HG03280 (cell line): ENCODE results near the gene OTOA.
A peak's percentile ranks its signal among the peaks of the same experiment; 100 is the strongest.
"Not testable (repeated sequence)": the region's sequence is repeated elsewhere in the genome, so short reads cannot be mapped to it uniquely, and the experiment has no call there.

Source experiments
- ATAC-seq: cut with Tn5 transposase; IDR thresholded peaks from one replicate; pipeline ENCODE4 v1.9.1; 2021; ENCODE audit warnings: mild to moderate bottlenecking, moderate library complexity; ENCODE audit not compliant: unreplicated experiment

Gene OTOA

GRCh38 chr16:21639493-21639892 lies 24.3 kb upstream of the OTOA start:
- ATAC-seq = no peak

- ATAC-seq = no peak
These were observed 21.9 kb upstream of the OTOA start for GRCh38 chr16:21641916-21642315.

DNA sequence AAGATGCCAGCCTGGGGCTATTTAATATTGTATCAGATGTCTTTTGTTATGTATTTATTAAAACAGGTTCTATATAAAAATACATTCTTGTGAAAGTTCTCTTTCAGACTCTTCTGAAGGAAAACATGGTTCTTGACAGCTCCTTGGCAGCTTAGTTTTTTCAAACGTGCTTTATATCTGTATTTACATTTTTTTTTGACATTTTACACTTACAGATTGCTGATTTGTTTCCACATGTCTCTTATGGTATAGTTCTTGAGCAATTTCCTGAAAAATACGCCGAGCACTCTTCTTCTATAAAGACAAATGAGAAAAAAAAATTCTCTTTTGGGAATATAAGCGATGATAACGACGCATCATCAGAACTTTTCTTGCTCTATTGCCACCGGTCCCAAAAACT lies 20.9 kb upstream of the OTOA start:
- no peak for ATAC-seq

- ATAC-seq = no peak
These were observed 20.0 kb upstream of the OTOA start for GRCh38 chr16:21643785-21644184.

DNA sequence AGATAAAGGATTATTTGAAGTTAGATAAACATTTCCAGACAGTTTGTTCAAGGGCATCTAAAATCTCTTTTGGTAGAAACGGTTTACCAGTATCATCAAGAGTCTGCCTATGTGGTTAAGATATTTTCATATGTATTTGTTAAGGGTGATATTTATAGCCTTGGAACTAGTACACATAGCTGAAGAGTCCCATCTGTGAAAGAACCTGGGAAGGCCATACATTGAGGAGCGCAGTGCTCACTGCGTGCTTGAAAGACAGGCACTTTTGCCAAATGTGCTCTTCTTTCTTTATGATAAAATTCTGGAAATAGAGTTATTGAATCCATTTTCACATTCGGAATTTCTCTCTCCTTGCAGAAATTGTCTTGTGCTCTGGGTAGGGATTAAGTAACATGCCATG lies 19.1 kb upstream of the OTOA start:
- no peak for ATAC-seq

DNA sequence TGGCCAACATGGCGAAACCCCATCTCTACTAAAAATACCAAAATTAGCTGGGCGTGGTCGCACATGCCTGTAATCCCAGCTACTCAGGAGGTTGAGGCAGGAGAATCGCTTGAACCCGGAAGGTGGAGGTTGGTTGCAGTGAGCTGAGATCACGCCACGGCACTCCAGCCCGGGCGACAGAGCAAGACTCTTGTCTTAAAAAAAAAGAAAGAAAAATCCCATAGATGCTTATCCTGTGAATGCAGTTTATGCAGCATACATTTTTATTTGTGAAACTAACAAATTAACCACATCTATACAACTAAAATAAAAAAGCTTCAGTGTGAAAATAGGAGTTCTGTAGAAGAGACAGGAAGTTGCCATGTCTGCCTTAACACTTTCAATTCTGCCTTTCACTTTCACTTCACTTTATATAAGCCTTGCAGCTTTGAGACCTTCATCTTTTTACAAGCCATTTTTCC lies 18.5 kb upstream of the OTOA start:
- ATAC-seq = no peak

DNA sequence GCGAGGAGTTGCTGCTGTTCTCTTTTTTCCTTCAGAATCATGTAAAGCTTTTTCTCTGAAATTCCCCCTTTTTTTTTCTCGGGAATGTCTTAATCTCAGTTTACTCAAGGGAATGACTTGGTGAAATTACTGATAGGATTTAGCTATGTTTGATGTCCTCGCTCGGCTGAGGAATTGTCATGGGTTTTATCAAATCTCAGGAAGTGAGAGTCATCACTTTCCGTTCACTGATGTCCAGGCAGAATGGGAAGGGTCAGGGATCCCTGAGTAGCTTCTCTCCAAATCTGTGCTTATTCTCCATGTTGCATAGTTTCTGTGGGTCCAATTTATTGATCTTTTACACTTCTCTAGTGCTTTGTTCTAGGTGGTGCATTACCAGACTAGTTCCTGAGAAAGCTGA lies 17.7 kb upstream of the OTOA start:
- ATAC-seq = no peak

GRCh38 chr16:21646721-21647561 lies 16.8 kb upstream of the OTOA start:
- ATAC-seq = peak; percentile 84

- ATAC-seq = no peak
These were observed 16.1 kb upstream of the OTOA start for GRCh38 chr16:21647562-21648164.

GRCh38 chr16:21649826-21650406 lies 13.9 kb upstream of the OTOA start:
- not testable (repeated sequence) for ATAC-seq

GRCh38 chr16:21650521-21650920 lies 13.2 kb upstream of the OTOA start:
- no peak for ATAC-seq

DNA sequence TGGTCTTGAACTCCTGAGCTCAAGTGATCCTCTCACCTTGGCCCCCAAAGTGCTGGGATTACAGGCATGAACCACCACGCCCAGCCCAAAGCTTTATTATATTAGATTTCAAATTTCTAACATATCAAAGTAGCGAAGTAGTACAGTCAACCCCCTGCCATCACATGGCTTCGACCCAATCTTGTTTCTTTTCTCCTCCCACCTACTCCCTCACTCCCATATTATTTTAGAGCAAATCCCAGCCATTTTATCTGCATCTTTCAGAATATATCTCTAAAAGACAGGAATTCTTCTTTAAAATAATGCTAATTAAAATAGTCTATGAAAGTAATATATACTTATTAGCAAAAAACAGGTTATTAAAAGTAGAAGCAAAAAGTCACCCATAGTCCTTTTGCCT lies 12.3 kb upstream of the OTOA start:
- ATAC-seq = no peak

GRCh38 chr16:21652453-21652852 lies 11.3 kb upstream of the OTOA start, which contains the start of gene IGSF6:
IGSF6 (minus strand) TSS chr16:21652608; CDS start chr16:21652598, 10 bp downstream.
- no peak for ATAC-seq

- no peak for ATAC-seq
These were observed 10.2 kb upstream of the OTOA start for GRCh38 chr16:21653571-21653970.

DNA sequence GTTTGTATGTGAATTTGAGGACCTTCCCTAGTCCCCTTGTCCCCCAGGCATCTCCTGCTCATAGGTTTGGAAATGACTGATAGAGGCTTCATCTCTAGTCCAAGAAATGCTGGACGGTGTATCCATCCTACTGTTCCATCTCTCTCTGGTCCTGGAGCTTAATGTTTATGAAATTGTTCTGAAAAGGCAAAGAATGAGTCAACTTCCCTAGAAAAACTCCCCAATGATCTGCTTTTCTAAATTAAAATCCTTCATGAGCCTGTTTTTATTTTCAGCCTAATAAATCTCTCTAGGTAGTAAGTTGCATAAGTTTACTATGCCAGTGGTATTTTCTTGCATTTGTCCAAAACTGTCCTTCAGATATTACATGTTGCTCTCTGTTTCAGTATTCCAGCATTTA lies 9.3 kb upstream of the OTOA start:
- ATAC-seq = no peak

DNA sequence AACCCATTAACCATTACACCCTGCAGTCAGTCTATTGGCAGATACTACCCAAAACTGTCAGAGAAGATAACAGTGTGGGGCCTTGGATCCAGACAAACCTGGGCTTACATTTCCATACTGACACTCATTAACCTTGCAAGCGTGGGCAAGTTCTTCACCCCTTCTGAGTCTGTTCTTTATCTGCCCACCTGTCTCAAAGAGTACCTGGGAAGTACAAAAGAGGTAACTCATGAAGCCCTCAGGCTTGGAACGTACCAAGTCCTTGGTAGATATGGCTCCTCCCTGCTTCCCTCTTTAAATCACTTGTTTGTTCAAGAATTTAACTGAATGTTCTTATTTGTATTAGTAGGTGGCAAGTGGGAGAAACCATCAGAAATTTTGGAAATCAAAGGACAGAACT lies 8.9 kb upstream of the OTOA start:
- ATAC-seq = no peak

DNA sequence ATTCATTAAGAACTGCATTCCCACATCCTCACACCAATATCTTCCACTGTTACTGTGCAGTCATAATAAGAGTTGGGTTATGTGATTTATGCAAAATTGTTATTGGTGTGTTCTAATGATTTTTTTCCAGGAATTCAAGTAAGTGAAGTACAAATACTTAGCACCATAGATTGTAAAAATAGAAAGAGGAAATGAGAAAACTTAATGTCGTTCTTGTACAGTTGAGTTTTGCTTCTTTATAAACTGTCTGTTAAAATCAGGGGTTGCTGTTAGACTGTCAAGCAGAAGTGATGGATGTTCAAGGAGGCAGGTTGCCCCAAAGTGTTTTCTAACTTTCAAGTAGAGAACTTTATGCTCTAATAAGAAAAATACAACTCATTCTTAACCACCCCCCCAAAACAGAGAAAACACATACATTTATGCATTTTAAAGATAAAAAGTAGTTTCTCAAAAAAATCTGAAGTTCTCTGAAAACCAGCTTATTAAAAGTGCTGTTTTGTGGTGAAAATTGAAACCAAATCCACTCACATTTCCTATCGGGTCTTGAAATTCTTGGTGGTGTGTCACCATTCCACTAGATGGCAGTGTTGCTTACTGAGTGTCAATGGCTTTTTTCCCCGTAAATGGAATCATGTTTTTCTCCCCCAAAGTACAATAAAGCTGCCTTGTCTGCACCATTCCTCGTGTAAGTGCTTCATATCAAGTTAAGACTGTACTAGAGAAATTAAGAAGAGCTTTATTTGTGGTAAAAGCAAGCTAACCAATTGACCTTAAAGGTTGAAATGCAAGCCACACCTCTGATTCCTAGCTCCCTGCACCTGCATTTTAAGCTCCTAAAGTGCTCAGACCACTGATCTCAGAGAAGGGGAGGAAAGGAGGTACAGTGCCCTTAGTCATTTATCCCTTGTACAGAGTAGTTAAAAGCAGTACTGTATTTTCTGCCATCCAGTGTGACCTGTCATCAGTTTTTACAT lies 6.7 kb upstream of the OTOA start:
- peak; percentile 59 for ATAC-seq

- ATAC-seq = no peak
These were observed 4.6 kb upstream of the OTOA start for GRCh38 chr16:21659124-21659523.

- no peak for ATAC-seq
These were observed 1.2 kb downstream of the OTOA start for GRCh38 chr16:21664801-21665492.

DNA sequence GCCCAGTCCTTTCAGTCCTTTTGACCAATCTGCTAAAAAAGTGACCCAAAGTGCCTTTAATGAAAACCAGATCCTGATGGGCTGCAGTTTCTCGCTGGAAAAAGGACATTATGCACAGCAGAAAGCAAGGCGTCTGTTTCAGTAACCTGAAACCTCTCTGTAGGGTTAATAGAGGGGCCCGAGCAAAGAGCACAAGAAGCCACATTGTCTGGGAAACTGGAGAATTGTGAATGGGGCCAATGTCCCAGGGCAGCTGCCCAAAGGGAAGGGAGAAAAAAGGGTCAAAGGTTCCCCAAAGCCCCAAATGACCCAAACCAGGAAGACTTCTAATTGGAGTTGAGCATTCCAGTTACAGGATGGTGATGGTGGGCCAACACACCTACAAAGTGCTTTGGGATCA lies 3.0 kb downstream of the OTOA start:
- no peak for ATAC-seq
